Measurements from ENCODE around the gene CDNF. TPM values are rescaled to one million over a fixed set of nuclear protein-coding genes. Genes with fewer than 3 reads are reported as not detected.
"Not testable (repeated sequence)": the region's sequence is repeated elsewhere in the genome, so short reads cannot be mapped to it uniquely, and the experiment has no call there.

CDNF gene
- 1 to 10 TPM in 1 of 2 donors, under 1 TPM in 1; 0.58 to 1.5 TPM for total RNA-seq

- H3K27ac Mint-ChIP-seq = peak within 1 kb of the TSS; percentile 93
- ATAC-seq (replicated peaks) = peak; percentile 96
- H3K36me3 Mint-ChIP-seq (ENCODE audit: low read depth) = peaks cover 48% of the 10 kb centered on the region
- H3K9me3 Mint-ChIP-seq = no peaks in the 10 kb centered on the region
- H3K4me3 Mint-ChIP-seq = peak within 1 kb of the TSS; percentile 79
- peaks cover 14% of the 10 kb centered on the region for H3K4me1 Mint-ChIP-seq
- H3K27me3 Mint-ChIP-seq = no peaks in the 10 kb centered on the region
Observed at GRCh38 chr10:14837757-14838581, at the start of gene CDNF, which contains the start of the genes HSPA14 and MSANTD7. Gene CDNF (minus strand): TSS chr10:14838037. CDS start chr10:14837946, 91 bp downstream. Gene HSPA14 (plus strand): TSS chr10:14838306. CDS start chr10:14838403, 97 bp downstream. Gene MSANTD7 (plus strand): TSS chr10:14838306. CDS start chr10:14842285, 3,979 bp downstream.

GRCh38 chr10:14884082-14884481 is 46.2 kb upstream of the CDNF start:
- Mint-ChIP-seq H3K4me3 (no peak overlapping the region), H3K9me3 (no peaks in the 10 kb centered on the region), H3K27ac (no peak overlapping the region), H3K36me3 (ENCODE audit: low read depth) (peaks cover 16% of the 10 kb centered on the region), H3K4me1 (peaks cover under 1% of the 10 kb centered on the region), H3K27me3 (no peaks in the 10 kb centered on the region)
- peak; percentile 67 for ATAC-seq (replicated peaks)

- no peaks in the 10 kb centered on the region for H3K9me3 Mint-ChIP-seq
- H3K27me3 Mint-ChIP-seq = no peaks in the 10 kb centered on the region
- peaks cover 6% of the 10 kb centered on the region for H3K4me1 Mint-ChIP-seq
- H3K27ac Mint-ChIP-seq = peak overlapping the region; percentile 93
- peak overlapping the region; percentile 93 for H3K4me3 Mint-ChIP-seq
- ATAC-seq (replicated peaks) = no peak
- peaks cover 21% of the 10 kb centered on the region for H3K36me3 Mint-ChIP-seq (ENCODE audit: low read depth)
Observed at GRCh38 chr10:14880229-14880628, 42.4 kb upstream of the CDNF start.

- H3K27ac Mint-ChIP-seq = peak overlapping the region; percentile 93
- H3K4me1 Mint-ChIP-seq = peaks cover 6% of the 10 kb centered on the region
- peak overlapping the region; percentile 93 for H3K4me3 Mint-ChIP-seq
- ATAC-seq (replicated peaks) = no peak
- H3K36me3 Mint-ChIP-seq (ENCODE audit: low read depth) = peaks cover 21% of the 10 kb centered on the region
- no peaks in the 10 kb centered on the region for H3K9me3 Mint-ChIP-seq
- no peaks in the 10 kb centered on the region for H3K27me3 Mint-ChIP-seq
Observed at GRCh38 chr10:14879928-14880193, 42.0 kb upstream of the CDNF start.

- peaks cover 6% of the 10 kb centered on the region for H3K4me1 Mint-ChIP-seq
- no peaks in the 10 kb centered on the region for H3K9me3 Mint-ChIP-seq
- ATAC-seq (replicated peaks) = no peak
- H3K4me3 Mint-ChIP-seq = peak overlapping the region; percentile 93
- peaks cover 21% of the 10 kb centered on the region for H3K36me3 Mint-ChIP-seq (ENCODE audit: low read depth)
- H3K27me3 Mint-ChIP-seq = no peaks in the 10 kb centered on the region
- H3K27ac Mint-ChIP-seq = peak overlapping the region; percentile 93
Observed at GRCh38 chr10:14879124-14879927, 41.5 kb upstream of the CDNF start.

GRCh38 chr10:14878266-14879123 is 40.7 kb upstream of the CDNF start, which contains the start of gene SUV39H2:
Gene SUV39H2 (plus strand): TSS chr10:14878866. CDS start chr10:14878889, 23 bp downstream.
- peaks cover 21% of the 10 kb centered on the region for H3K36me3 Mint-ChIP-seq (ENCODE audit: low read depth)
- peak within 1 kb of the TSS; percentile 93 for H3K27ac Mint-ChIP-seq
- ATAC-seq (replicated peaks) = peak; percentile 96
- H3K4me1 Mint-ChIP-seq = peaks cover 6% of the 10 kb centered on the region
- H3K9me3 Mint-ChIP-seq = no peaks in the 10 kb centered on the region
- no peaks in the 10 kb centered on the region for H3K27me3 Mint-ChIP-seq
- H3K4me3 Mint-ChIP-seq = peak within 1 kb of the TSS; percentile 93

- Mint-ChIP-seq H3K27me3 (no peaks in the 10 kb centered on the region), H3K4me1 (peaks cover 6% of the 10 kb centered on the region), H3K4me3 (peak overlapping the region; percentile 93), H3K27ac (peak overlapping the region; percentile 88), H3K9me3 (no peaks in the 10 kb centered on the region), H3K36me3 (ENCODE audit: low read depth) (peaks cover 11% of the 10 kb centered on the region)
- no peak for ATAC-seq (replicated peaks)
Observed at GRCh38 chr10:14876764-14877163, 38.9 kb upstream of the CDNF start.

- Mint-ChIP-seq H3K4me1 (peaks cover 6% of the 10 kb centered on the region), H3K27ac (no peak overlapping the region), H3K27me3 (no peaks in the 10 kb centered on the region), H3K9me3 (no peaks in the 10 kb centered on the region), H3K36me3 (ENCODE audit: low read depth) (peaks cover 19% of the 10 kb centered on the region), H3K4me3 (peak overlapping the region; percentile 93)
- no peak for ATAC-seq (replicated peaks)
Observed at GRCh38 chr10:14875941-14876340, 38.1 kb upstream of the CDNF start.

GRCh38 chr10:14873090-14873760 is 35.4 kb upstream of the CDNF start:
- Mint-ChIP-seq H3K4me1 (peaks cover 6% of the 10 kb centered on the region), H3K27me3 (no peaks in the 10 kb centered on the region), H3K36me3 (ENCODE audit: low read depth) (peaks cover 45% of the 10 kb centered on the region), H3K27ac (no peak overlapping the region), H3K4me3 (no peak overlapping the region), H3K9me3 (no peaks in the 10 kb centered on the region)
- ATAC-seq (replicated peaks) = no peak

GRCh38 chr10:14864871-14865270 is 27.0 kb upstream of the CDNF start:
- H3K9me3 Mint-ChIP-seq; ATAC-seq (replicated peaks); H3K27me3 Mint-ChIP-seq; H3K4me3 Mint-ChIP-seq; H3K4me1 Mint-ChIP-seq; H3K27ac Mint-ChIP-seq: not testable (repeated sequence)
- peaks cover 76% of the 10 kb centered on the region for H3K36me3 Mint-ChIP-seq (ENCODE audit: low read depth)

GRCh38 chr10:14864466-14864865 is 26.6 kb upstream of the CDNF start:
- H3K9me3 Mint-ChIP-seq, H3K27ac Mint-ChIP-seq: not testable (repeated sequence)

GRCh38 chr10:14860791-14861190 is 23.0 kb upstream of the CDNF start:
- Mint-ChIP-seq H3K27me3 (no peaks in the 10 kb centered on the region), H3K4me3 (no peak overlapping the region), H3K9me3 (no peaks in the 10 kb centered on the region), H3K36me3 (ENCODE audit: low read depth) (peaks cover 85% of the 10 kb centered on the region), H3K27ac (peak overlapping the region; percentile 8), H3K4me1 (no peaks in the 10 kb centered on the region)
- no peak for ATAC-seq (replicated peaks)

More at GRCh38 chr10:14864466-14864865, 26.6 kb upstream of the CDNF start:
- H3K36me3 Mint-ChIP-seq (ENCODE audit: low read depth) = peaks cover 76% of the 10 kb centered on the region
- H3K4me1 Mint-ChIP-seq; H3K4me3 Mint-ChIP-seq; H3K27me3 Mint-ChIP-seq; ATAC-seq (replicated peaks): not testable (repeated sequence)

GRCh38 chr10:14859775-14860174 is 21.9 kb upstream of the CDNF start:
- Mint-ChIP-seq H3K36me3 (ENCODE audit: low read depth) (peaks cover 88% of the 10 kb centered on the region), H3K27ac (peak overlapping the region; percentile 8), H3K9me3 (no peaks in the 10 kb centered on the region), H3K27me3 (no peaks in the 10 kb centered on the region), H3K4me1 (no peaks in the 10 kb centered on the region), H3K4me3 (no peak overlapping the region)
- ATAC-seq (replicated peaks) = no peak

All from activated T-helper 17 cell treated with anti-CD3 and anti-CD28 coated beads, Interleukin-2, amount 50 U/mL, for 72 hours (primary cell).